Adrenal gland (tissue), 5 donors: Measurements from ENCODE around the gene CAGE1.

Source experiments
- POLR2A ChIP-seq, 2 donors: fragments of 450-650 bp; IDR thresholded peaks; one replicate each; pipeline ENCODE4 v1.6.1; 2017; ENCODE audit warnings: antibody characterized with exemption in 2 of 2, mild to moderate bottlenecking in 2 of 2, moderate library complexity in 1 of 2
- TF ChIP-seq, protein P1 (sequence below), 6 experiments: fragments of 450-650 bp in 4 of 6; fragments of 200-600 bp in 2 of 6; sonication (generic) in 1 of 6; IDR thresholded peaks; 1 replicate in 5 of 6; 2 replicates in 1 of 6; pipeline versions ENCODE4 v1.5.1 to v1.8.0; 2016 to 2021; ENCODE audit warnings: antibody characterized with exemption in 6 of 6, mild to moderate bottlenecking in 2 of 6, moderate library complexity in 1 of 6
- donor health status: DM: no; HTN: no; CAD: no.

- TF ChIP-seq, protein P1, sequence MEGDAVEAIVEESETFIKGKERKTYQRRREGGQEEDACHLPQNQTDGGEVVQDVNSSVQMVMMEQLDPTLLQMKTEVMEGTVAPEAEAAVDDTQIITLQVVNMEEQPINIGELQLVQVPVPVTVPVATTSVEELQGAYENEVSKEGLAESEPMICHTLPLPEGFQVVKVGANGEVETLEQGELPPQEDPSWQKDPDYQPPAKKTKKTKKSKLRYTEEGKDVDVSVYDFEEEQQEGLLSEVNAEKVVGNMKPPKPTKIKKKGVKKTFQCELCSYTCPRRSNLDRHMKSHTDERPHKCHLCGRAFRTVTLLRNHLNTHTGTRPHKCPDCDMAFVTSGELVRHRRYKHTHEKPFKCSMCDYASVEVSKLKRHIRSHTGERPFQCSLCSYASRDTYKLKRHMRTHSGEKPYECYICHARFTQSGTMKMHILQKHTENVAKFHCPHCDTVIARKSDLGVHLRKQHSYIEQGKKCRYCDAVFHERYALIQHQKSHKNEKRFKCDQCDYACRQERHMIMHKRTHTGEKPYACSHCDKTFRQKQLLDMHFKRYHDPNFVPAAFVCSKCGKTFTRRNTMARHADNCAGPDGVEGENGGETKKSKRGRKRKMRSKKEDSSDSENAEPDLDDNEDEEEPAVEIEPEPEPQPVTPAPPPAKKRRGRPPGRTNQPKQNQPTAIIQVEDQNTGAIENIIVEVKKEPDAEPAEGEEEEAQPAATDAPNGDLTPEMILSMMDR (IDR thresholded peaks at IDR 0.05): no peak
- no peak for TF ChIP-seq POLR2A (IDR thresholded peaks at IDR 0.05)
These were observed 54.9 kb downstream of the CAGE1 start for GRCh38 chr6:7334685-7335084.
